RWPE2 (cell line): ENCODE data around the gene SPDYA.

Experiments
- ATAC-seq: fragments of 200-7000 bp; cut with Tn5 transposase; 3 replicates; pipeline ENCODE4 v1.9.1; 2021; ENCODE audit warnings: low read depth
- DNase-seq: peaks from one replicate; pipeline ENCODE4 v3.0.0-alpha.2; 2020; ENCODE audit warnings: low spot score
- H3K27ac ChIP-seq: fragments of 450-650 bp; 2 replicates; pipeline ENCODE4 v1.5.1; 2017; ENCODE audit warnings: mild to moderate bottlenecking; ENCODE audit not compliant: poor library complexity, severe bottlenecking
- H3K27me3 ChIP-seq: fragments of 250-450 bp; sonication (Bioruptor Pico); 2 replicates; pipeline ENCODE4 v1.5.1; 2021; ENCODE audit warnings: mild to moderate bottlenecking, moderate library complexity; ENCODE audit not compliant: insufficient read depth, poor library complexity, severe bottlenecking
- H3K36me3 ChIP-seq: fragments of 250-450 bp; sonication (Bioruptor Pico); 2 replicates; pipeline ENCODE4 v1.5.1; 2020; ENCODE audit warnings: low read depth, mild to moderate bottlenecking, moderate library complexity
- H3K4me1 ChIP-seq: fragments of 250-450 bp; sonication (Bioruptor Pico); 2 replicates; pipeline ENCODE4 v1.5.1; 2021; ENCODE audit warnings: mild to moderate bottlenecking, moderate library complexity; ENCODE audit not compliant: insufficient read depth, poor library complexity, severe bottlenecking
- H3K4me3 ChIP-seq: fragments of 250-450 bp; sonication (Bioruptor Pico); 2 replicates; pipeline ENCODE4 v1.5.1; 2021; ENCODE audit warnings: mild to moderate bottlenecking, moderate library complexity; ENCODE audit not compliant: severe bottlenecking
- H3K9me3 ChIP-seq: fragments of 250-450 bp; sonication (Bioruptor Pico); 2 replicates; pipeline ENCODE4 v1.5.1; 2021; ENCODE audit warnings: mild to moderate bottlenecking, moderate library complexity; ENCODE audit not compliant: severe bottlenecking
- TF ChIP-seq, protein P1 (sequence below): fragments of 450-650 bp; IDR thresholded peaks from one replicate; pipeline ENCODE4 v1.5.1; 2017; ENCODE audit warnings: mild to moderate bottlenecking, moderate library complexity; ENCODE audit not compliant: poor library complexity, severe bottlenecking

SPDYA gene

DNA sequence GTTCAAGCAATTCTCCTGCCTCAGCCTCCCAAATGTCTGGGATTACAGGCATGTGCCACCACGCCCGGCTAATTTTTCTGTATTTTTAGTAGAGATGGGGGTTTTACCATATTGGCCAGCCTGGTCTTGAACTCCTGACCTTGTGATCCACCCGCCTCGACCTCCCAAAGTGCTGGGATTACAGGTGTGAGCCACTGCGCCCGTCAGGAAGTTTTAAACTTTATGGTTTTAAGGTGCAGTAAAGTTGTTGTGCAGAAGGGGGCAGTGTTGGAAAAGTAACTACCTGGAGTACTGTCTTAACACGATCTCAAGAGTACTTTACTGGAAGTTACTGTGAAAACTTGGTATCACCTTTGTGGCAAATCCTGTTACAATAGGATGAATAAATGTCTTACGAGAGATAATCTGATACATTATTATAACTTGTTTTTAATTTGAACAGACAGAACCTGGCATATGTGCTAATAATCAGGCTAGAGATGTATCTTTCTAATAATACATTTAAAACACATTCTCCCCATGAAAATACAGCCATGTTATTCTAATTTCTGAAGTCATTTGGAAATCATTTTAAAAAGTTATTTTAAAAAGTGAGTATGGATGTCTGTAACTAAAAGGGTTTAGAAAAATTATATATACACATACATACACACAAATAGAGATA is 10.8 kb downstream of the SPDYA start:
- H3K9me3 ChIP-seq: no peaks in the 10 kb centered on the region
- peak; percentile 69 for ATAC-seq

DNA sequence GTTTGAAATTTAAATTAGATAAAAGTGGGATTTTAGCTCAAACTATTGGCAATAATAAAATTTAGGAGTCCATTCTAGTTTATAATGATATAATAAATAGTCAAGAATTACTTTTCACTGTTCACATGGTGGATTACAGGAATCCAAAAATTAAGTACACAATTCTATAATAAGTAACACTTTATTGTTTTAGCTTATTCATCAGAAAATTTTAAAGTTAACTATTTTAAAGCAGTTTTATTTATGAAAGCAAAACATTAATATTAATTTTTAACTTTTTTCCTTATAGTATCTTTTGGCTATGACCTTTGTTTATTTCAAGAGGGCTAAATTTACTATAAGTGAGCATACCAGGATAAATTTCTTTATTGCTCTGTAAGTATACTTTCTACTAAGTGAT is 11.4 kb downstream of the SPDYA start:
- Histone ChIP-seq H3K4me3 (no peak overlapping the region), H3K4me1 (no peaks in the 10 kb centered on the region), H3K9me3 (no peaks in the 10 kb centered on the region), H3K27me3 (no peaks in the 10 kb centered on the region), H3K27ac (no peak overlapping the region), H3K36me3 (no peaks in the 10 kb centered on the region)
- ATAC-seq (no peak), DNase-seq (no peak)
- TF ChIP-seq, protein P1, sequence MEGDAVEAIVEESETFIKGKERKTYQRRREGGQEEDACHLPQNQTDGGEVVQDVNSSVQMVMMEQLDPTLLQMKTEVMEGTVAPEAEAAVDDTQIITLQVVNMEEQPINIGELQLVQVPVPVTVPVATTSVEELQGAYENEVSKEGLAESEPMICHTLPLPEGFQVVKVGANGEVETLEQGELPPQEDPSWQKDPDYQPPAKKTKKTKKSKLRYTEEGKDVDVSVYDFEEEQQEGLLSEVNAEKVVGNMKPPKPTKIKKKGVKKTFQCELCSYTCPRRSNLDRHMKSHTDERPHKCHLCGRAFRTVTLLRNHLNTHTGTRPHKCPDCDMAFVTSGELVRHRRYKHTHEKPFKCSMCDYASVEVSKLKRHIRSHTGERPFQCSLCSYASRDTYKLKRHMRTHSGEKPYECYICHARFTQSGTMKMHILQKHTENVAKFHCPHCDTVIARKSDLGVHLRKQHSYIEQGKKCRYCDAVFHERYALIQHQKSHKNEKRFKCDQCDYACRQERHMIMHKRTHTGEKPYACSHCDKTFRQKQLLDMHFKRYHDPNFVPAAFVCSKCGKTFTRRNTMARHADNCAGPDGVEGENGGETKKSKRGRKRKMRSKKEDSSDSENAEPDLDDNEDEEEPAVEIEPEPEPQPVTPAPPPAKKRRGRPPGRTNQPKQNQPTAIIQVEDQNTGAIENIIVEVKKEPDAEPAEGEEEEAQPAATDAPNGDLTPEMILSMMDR: no peak

More for the DNA sequence above, 10.8 kb downstream of the SPDYA start:
- no peak for DNase-seq
- H3K4me3 ChIP-seq: no peak overlapping the region
- H3K4me1 ChIP-seq: no peaks in the 10 kb centered on the region
- no peaks in the 10 kb centered on the region for H3K27me3 ChIP-seq
- TF ChIP-seq, protein P1: peak; percentile 89
- no peak overlapping the region for H3K27ac ChIP-seq
- H3K36me3 ChIP-seq: no peaks in the 10 kb centered on the region

DNA sequence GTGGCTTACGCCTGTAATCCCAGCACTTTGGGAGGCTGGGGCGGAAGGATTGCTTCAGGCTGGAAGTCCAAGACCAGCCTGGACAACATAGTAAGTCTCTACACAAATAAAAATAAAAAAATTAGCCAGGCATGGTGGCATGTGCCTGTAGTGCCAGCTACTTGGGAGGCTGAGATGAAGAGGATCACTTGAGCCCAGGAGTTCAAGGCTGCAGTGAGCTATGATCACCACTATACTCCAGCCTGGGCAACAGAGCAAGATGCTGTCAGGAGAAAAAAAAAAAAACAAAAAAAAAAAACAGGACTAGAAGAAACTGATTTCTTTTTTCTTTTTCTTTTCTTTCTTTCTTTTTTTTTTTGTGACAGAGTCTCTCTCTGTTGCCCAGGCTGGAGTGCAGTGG is 13.6 kb downstream of the SPDYA start:
- Histone ChIP-seq H3K36me3 (no peaks in the 10 kb centered on the region), H3K9me3 (no peaks in the 10 kb centered on the region), H3K4me3 (no peak overlapping the region), H3K27ac (no peak overlapping the region), H3K27me3 (no peaks in the 10 kb centered on the region), H3K4me1 (no peaks in the 10 kb centered on the region)
- no peak for ATAC-seq
- TF ChIP-seq, protein P1: no peak
- DNase-seq: no peak

DNA sequence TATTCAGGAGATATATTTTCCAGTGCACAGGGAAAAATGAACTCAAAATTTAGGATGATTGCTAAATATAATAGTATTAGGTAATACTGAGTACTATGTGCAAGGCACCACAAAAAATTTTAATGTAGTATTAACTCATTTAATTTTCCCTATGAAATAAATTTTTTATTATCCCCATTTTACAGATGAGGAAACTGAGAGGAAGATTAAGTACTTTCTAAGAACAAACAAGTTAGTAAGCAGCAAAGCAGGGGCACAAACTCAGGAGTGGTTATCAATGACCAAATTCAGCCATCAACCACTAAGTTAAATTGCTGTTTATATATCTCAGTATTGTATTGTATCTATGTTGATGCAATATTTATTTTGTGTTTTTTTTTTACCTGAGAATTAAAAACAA is 14.2 kb downstream of the SPDYA start:
- Histone ChIP-seq H3K4me3 (no peak overlapping the region), H3K27me3 (no peaks in the 10 kb centered on the region), H3K27ac (no peak overlapping the region), H3K4me1 (no peaks in the 10 kb centered on the region), H3K9me3 (no peaks in the 10 kb centered on the region), H3K36me3 (no peaks in the 10 kb centered on the region)
- ATAC-seq (no peak), DNase-seq (no peak)
- TF ChIP-seq, protein P1: no peak

DNA sequence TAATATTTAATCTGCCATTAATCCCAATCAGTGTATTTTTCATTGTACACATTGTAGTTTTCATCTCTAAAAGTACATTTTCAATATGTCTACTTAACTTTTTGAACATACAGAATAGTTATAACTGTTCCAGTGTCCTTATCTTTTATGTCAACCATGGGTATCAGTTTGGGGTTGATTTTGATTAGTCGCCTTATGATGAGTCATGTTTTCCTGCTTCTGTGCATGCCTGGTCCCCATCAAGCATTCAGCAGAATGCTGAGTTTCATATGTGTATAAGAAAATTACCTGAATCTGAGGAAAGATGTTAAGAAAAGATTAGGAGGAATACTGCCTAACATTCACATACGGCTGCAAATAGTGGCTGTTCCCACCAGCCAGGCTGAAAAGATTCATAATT is 17.7 kb downstream of the SPDYA start:
- TF ChIP-seq, protein P1: no peak
- Histone ChIP-seq H3K27me3 (no peaks in the 10 kb centered on the region), H3K4me1 (no peaks in the 10 kb centered on the region), H3K27ac (no peak overlapping the region), H3K9me3 (no peaks in the 10 kb centered on the region), H3K4me3 (no peak overlapping the region), H3K36me3 (no peaks in the 10 kb centered on the region)
- DNase-seq (no peak), ATAC-seq (no peak)
